HL-60 (cell line): ENCODE results near the gene LSAMP.

ENCODE experiments used
- DNase-seq, 2 experiments: peaks; one replicate each; pipeline ENCODE4 v3.0.0-alpha.2; 2010 to 2020; ENCODE audit warnings: low read depth in 1 of 2, low spot score in 1 of 2
- H3K27ac ChIP-seq: fragments of 250-450 bp; sonication (Bioruptor Pico); replicated peaks from 2 replicates; pipeline ENCODE4 v1.5.1; 2020; ENCODE audit warnings: mild to moderate bottlenecking, moderate library complexity
- H3K27me3 ChIP-seq: fragments of 250-450 bp; sonication (Bioruptor Pico); 2 replicates; pipeline ENCODE4 v1.5.1; 2021; ENCODE audit warnings: mild to moderate bottlenecking, moderate library complexity; ENCODE audit not compliant: insufficient read depth, poor library complexity, severe bottlenecking
- H3K4me3 ChIP-seq: replicated peaks from 2 replicates; pipeline ENCODE4 v1.5.1; 2011; ENCODE audit warnings: mild to moderate bottlenecking, control low read depth, low read length; ENCODE audit not compliant: insufficient read depth
- CTCF ChIP-seq: IDR thresholded peaks from one replicate; pipeline ENCODE4 v1.5.1; 2011; ENCODE audit warnings: low read length, control low read depth, inconsistent platforms; ENCODE audit not compliant: insufficient read depth
- GABPA ChIP-seq: IDR thresholded peaks from 2 replicates; pipeline ENCODE4 v1.6.1; 2012; ENCODE audit warnings: low read depth
- POLR2AphosphoS5 ChIP-seq: IDR thresholded peaks from 2 replicates; pipeline ENCODE4 v1.6.1; 2012; ENCODE audit warnings: low read depth
- REST ChIP-seq: IDR thresholded peaks from 2 replicates; pipeline ENCODE4 v1.6.1; 2012; ENCODE audit warnings: low read depth; ENCODE audit not compliant: insufficient replicate concordance
- SPI1 ChIP-seq: IDR thresholded peaks from 2 replicates; pipeline ENCODE4 v1.6.1; 2012; ENCODE audit warnings: low read depth, mild to moderate bottlenecking, borderline replicate concordance

LSAMP gene

GRCh38 chr3:115864911-115865310 is 580.4 kb downstream of the LSAMP start:
- no peak for TF ChIP-seq REST
- TF ChIP-seq SPI1, result no peak
- TF ChIP-seq GABPA, result no peak
- TF ChIP-seq POLR2AphosphoS5, result no peak
- no peak for TF ChIP-seq CTCF
- H3K27ac ChIP-seq, result no peak overlapping the region
- no peaks in the 10 kb centered on the region for H3K27me3 ChIP-seq
- no peak overlapping the region for H3K4me3 ChIP-seq
- DNase-seq, result no peak

GRCh38 chr3:115862849-115863248 is 582.4 kb downstream of the LSAMP start:
- no peak for TF ChIP-seq CTCF
- no peak for TF ChIP-seq GABPA
- no peak for TF ChIP-seq REST
- TF ChIP-seq SPI1, result no peak
- no peak for TF ChIP-seq POLR2AphosphoS5
- Histone ChIP-seq H3K4me3 (no peak overlapping the region), H3K27ac (no peak overlapping the region), H3K27me3 (no peaks in the 10 kb centered on the region)
- no peak for DNase-seq

GRCh38 chr3:115862099-115862498 is 583.2 kb downstream of the LSAMP start:
- H3K27ac ChIP-seq, result no peak overlapping the region
- H3K4me3 ChIP-seq, result no peak overlapping the region
- no peaks in the 10 kb centered on the region for H3K27me3 ChIP-seq
- TF ChIP-seq SPI1, result no peak
- TF ChIP-seq CTCF, result no peak
- no peak for TF ChIP-seq GABPA
- no peak for TF ChIP-seq POLR2AphosphoS5
- TF ChIP-seq REST, result no peak
- no peak for DNase-seq
